Measurements from ENCODE around the gene KRT73.

The KRT73 gene

DNA sequence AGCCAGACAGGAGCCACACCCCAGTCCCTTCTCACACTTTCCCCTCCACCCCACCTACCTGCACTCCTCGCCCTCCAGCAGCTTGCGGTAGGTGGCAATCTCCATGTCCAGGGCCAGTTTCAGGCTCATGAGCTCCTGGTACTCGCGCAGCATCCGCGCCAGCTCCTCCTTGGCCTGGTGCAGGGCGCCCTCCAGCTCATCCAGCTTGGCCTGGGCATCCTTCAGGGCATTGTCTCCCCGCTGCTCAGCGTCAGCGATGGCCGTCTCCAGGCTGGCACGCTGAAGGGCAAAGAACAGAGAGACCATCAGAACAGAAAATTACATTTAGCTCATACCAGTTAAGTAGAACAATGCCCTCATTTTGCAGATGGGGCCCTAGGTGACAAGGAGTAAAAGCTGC is 50.2 kb downstream of the KRT73 start:
- DNase-seq (ENCODE audit: low read depth in 2 of 2) = no peak

DNA sequence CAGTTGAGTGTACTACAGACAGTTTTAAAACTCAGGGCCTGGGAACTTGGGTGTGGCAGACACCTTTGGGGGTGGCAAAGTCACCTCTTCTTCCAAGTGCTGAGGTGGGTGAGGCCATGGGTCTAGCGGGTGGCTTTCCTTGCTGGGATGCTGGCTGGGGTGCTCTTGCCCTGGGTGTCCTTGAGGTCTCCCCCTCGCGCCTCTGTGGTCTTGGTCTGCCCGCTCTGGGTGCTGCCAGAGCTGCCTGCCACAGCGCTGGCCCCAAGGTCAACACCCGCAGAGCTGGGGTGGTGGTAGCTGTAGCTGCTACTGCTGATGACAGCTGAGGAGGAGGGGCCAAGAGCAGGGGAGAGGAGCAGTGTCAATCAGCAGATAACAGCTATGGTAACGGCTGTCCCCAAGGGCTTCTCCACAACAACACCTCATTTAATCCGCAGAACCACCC is 51.5 kb downstream of the KRT73 start:
- DNase-seq (ENCODE audit: low read depth in 2 of 2) = no peak

DNA sequence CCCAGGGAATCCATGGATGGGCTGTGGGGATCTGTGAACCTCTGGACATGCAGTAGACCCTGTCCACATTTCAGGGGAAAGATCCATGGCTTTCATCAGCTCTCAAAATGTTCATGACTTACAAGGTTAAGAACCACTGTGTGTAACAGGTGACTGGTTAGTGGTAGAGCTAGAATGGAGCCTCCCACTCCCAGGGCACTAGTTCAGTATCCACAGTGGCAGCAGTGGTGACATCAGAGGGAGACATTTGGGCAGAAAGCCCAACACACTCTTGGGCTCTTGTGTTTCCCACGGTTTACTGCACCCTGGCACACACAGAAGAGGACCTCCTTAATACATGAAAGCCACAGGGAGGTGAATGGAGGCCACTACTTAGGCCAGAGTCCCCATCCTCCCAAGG is 53.8 kb downstream of the KRT73 start:
- DNase-seq (ENCODE audit: low read depth in 2 of 2) = no peak

DNA sequence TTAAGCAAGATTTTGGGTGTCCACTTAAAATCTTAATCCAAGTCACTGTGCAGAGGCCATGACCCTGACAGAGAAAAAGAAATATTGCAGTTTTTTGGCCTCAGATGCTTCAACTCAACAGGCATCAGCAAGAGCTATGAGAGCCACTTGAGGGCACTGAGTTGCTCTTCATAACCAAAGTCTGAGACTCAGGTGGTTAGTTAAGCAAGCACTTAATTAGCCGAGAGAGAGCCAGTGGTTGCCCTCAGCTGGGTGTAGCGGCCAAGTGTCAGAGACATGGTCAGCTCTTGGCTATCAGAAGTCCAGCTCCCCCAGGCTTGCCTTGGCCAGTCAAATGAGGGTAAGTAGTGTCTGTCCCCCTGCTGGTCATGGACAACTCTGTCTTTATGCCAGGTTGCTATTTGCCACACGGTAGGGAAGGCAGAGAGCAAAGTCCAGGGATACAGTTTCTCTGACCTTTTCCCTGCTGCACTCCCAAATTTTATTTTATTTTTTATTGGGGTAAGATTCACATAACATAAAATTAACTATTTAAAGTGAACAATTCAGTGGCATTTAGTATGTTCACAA is 56.4 kb downstream of the KRT73 start:
- no peak for DNase-seq (ENCODE audit: low read depth in 2 of 2)

DNA sequence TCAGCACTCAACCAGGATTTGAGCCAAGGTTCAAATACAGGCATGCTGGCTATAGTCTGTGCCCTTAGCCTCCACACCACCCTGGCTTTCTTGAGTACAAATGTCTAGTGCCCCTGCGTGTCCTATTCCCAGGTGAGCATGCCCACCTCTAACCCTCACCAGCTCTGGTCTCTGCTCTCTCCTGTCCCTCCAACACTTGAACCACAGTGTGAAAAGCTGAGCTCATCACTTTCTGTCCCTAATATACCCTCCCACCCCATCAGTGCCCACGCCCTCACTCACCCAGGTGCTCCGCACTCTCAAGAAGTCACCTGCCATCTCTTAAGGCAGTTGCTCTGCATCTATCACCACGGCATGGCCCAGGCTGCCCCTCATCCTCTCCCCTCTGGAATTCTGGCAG is 58.4 kb downstream of the KRT73 start:
- DNase-seq (ENCODE audit: low read depth in 2 of 2) = no peak

DNA sequence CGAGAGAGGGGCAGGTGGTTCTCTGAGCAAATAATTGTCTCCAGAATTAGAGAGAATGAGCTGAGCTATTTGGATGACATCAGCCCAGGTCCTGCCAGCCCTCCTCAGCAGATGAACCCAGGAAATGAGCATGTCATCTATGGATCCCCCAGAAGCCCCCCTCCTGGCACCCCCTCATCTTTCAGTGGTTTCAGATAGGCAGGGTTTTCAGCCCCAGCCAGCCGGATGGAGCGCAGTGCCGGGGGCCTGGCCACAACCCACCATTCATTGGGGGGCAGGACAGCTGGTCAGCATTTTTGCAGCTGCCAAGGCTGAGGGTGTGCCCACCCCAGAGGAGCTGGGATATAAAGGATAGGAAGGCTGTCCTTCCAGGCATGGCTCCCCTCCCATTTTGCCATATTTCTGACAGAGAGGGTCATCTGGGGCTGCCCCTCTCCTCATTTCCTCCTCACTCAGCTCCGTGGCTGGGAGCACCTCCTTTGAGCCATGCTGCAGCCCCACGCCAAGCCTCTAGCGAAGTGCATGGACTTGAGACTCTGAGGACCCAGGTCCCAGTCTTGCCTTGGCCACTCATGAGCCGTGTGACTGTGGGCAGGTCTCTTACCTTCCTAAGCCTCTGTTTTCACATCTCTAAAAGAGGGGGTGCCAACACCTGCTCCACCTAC is 59.4 kb downstream of the KRT73 start:
- no peak for DNase-seq (ENCODE audit: low read depth in 2 of 2)

Measured in stimulated activated CD4-positive, alpha-beta T cell treated with anti-CD3 and anti-CD28 coated beads, Interleukin-1b, Interleukin-23, amount 100 ng/mL, for 1 hour (primary cell).